Vagina (tissue), 2 donors: Measurements from ENCODE around the gene DNAJC28.

Experiments
- POLR2A ChIP-seq, 2 donors: fragments of 450-650 bp; IDR thresholded peaks; one replicate each; pipeline ENCODE4 v1.6.1; 2017; ENCODE audit warnings: antibody characterized with exemption in 2 of 2, mild to moderate bottlenecking in 2 of 2, moderate library complexity in 2 of 2
- TF ChIP-seq, protein P1 (sequence below), 3 experiments: fragments of 450-650 bp in 2 of 3; fragments of 200-600 bp in 1 of 3; sonication (generic) in 1 of 3; IDR thresholded peaks; one replicate each; pipeline ENCODE4 v1.5.1; 2017 to 2019; ENCODE audit warnings: antibody characterized with exemption in 3 of 3, mild to moderate bottlenecking in 2 of 3, moderate library complexity in 2 of 3

DNA sequence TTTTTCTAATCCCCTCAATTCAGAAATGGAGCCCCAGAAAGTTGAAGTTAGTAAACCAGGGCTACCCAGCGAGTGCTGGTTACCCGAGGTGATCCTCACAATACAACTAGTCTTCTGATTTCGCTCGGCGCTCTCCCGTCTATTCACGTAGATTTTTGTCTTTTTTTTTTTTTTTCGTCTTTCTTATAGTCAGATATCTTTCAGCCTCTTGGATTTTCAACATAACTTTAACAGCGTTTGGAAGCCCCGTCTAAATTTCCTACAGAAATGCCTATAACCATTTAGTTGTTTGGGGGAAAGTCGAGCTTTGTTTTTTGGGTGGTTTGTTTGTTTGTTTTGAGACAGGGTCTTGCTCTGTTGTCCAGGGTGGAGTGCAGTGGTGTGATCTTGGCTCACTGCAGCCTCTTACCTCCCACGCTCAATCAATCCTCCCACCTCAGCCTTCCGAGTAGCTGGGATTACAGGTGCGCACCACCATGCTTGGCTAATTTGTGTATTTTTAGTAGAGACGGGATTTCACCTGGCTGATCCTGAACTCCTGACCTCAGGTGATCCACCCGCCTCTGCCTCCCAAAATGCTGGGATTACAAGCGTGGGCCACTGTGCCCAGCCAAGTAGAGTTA is 10.9 kb downstream of the DNAJC28 start:
- TF ChIP-seq, protein P1, sequence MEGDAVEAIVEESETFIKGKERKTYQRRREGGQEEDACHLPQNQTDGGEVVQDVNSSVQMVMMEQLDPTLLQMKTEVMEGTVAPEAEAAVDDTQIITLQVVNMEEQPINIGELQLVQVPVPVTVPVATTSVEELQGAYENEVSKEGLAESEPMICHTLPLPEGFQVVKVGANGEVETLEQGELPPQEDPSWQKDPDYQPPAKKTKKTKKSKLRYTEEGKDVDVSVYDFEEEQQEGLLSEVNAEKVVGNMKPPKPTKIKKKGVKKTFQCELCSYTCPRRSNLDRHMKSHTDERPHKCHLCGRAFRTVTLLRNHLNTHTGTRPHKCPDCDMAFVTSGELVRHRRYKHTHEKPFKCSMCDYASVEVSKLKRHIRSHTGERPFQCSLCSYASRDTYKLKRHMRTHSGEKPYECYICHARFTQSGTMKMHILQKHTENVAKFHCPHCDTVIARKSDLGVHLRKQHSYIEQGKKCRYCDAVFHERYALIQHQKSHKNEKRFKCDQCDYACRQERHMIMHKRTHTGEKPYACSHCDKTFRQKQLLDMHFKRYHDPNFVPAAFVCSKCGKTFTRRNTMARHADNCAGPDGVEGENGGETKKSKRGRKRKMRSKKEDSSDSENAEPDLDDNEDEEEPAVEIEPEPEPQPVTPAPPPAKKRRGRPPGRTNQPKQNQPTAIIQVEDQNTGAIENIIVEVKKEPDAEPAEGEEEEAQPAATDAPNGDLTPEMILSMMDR (IDR thresholded peaks at IDR 0.05), result no peak
- TF ChIP-seq POLR2A (IDR thresholded peaks at IDR 0.05), result no peak
